SK-N-SH (cell line): ENCODE results near the gene TLE5. TPM values are rescaled to one million over a fixed set of nuclear protein-coding genes. Genes with fewer than 3 reads are reported as not detected.

Experiments used
- CTCF ChIA-PET: fragments of 300-600, 350-600 bp; formaldehyde crosslinking; extraction: SDS; loops from one replicate; lab custom pipeline; 2021; lab: Yijun Ruan, JAX
- POLR2A ChIA-PET: fragments of 350-600 bp; sonication (Branson Sonifier 250); formaldehyde crosslinking; extraction: SDS; loops from one replicate; lab custom pipeline; 2020; ENCODE audit warnings: antibody characterized with exemption, inconsistent platforms; lab: Yijun Ruan, JAX
- DNase-seq: peaks from one replicate; pipeline ENCODE4 v3.0.0; 2012
- H2AFZ ChIP-seq: fragments of 200-600 bp; sonication (generic); 2 replicates; pipeline ENCODE4 v1.8.1; 2016; ENCODE audit warnings: antibody characterized with exemption, mild to moderate bottlenecking, low read depth
- H3F3A ChIP-seq: fragments of 200-600 bp; sonication (generic); replicated peaks from 2 replicates; pipeline ENCODE3; 2016; ENCODE audit warnings: antibody characterized with exemption, mild to moderate bottlenecking; ENCODE audit not compliant: insufficient read depth
- H3K27ac ChIP-seq, 2 experiments: fragments of 200-500 bp in 1 of 2; fragments of 200-600 bp in 1 of 2; sonication (Bioruptor generic) in 1 of 2; sonication (generic), shearing (Covaris generic) in 1 of 2; 2 replicates each; pipeline versions ENCODE4 v1.5.1 to v1.6.1; 2014 to 2016; ENCODE audit warnings: low read depth in 2 of 2, inconsistent platforms in 1 of 2, low read length in 1 of 2, mild to moderate bottlenecking in 1 of 2, mixed read lengths in 1 of 2
- H3K27me3 ChIP-seq: fragments of 200-600 bp; sonication (generic), shearing (Covaris generic); 2 replicates; pipeline ENCODE4 v1.6.1; 2016; ENCODE audit warnings: mixed run types; ENCODE audit not compliant: insufficient read depth
- H3K36me3 ChIP-seq, 2 experiments: fragments of 200-500 bp in 1 of 2; fragments of 200-600 bp in 1 of 2; sonication (Bioruptor generic) in 1 of 2; sonication (generic) in 1 of 2; replicated peaks in 1 of 2; 2 replicates each; pipeline versions ENCODE3 to v1.5.1; 2014 to 2016; ENCODE audit warnings: low read length in 1 of 2, mild to moderate bottlenecking in 1 of 2; ENCODE audit not compliant: insufficient read depth in 2 of 2, control insufficient read depth in 1 of 2
- H3K4me1 ChIP-seq, 2 experiments: fragments of 200-500 bp in 1 of 2; fragments of 200-600 bp in 1 of 2; sonication (Bioruptor generic) in 1 of 2; sonication (generic), shearing (Covaris generic) in 1 of 2; 2 replicates each; pipeline versions ENCODE4 v1.5.1 to v1.6.1; 2014 to 2016; ENCODE audit warnings: low read depth in 1 of 2, low read length in 1 of 2, mixed run types in 1 of 2; ENCODE audit not compliant: insufficient read depth in 2 of 2, control insufficient read depth in 1 of 2
- H3K4me2 ChIP-seq: fragments of 200-600 bp; sonication (generic), shearing (Covaris generic); 2 replicates; pipeline ENCODE4 v1.6.1; 2017; ENCODE audit warnings: mixed run types
- H3K4me3 ChIP-seq, 2 experiments: fragments of 200-500 bp in 1 of 2; fragments of 200-600 bp in 1 of 2; sonication (Bioruptor generic) in 1 of 2; sonication (generic), shearing (Covaris generic) in 1 of 2; 2 replicates each; pipeline versions ENCODE4 v1.5.1 to v1.8.1; 2014 to 2016; ENCODE audit warnings: low read depth in 2 of 2, inconsistent platforms in 1 of 2, low read length in 1 of 2, mild to moderate bottlenecking in 1 of 2, mixed read lengths in 1 of 2, moderate library complexity in 1 of 2
- H3K79me2 ChIP-seq: fragments of 200-600 bp; sonication (generic); 2 replicates; pipeline ENCODE4 v1.8.1; 2017; ENCODE audit warnings: mild to moderate bottlenecking; ENCODE audit not compliant: insufficient read depth
- H3K9ac ChIP-seq: fragments of 200-600 bp; sonication (generic); 2 replicates; pipeline ENCODE4 v1.6.1; 2017; ENCODE audit warnings: mixed run types
- H3K9me2 ChIP-seq: fragments of 200-600 bp; sonication (generic); 2 replicates; pipeline ENCODE4 v1.6.1; 2017; ENCODE audit warnings: mixed run types
- H3K9me3 ChIP-seq: fragments of 200-600 bp; sonication (generic); 2 replicates; pipeline ENCODE4 v1.6.1; 2017; ENCODE audit warnings: mixed run types, mild to moderate bottlenecking, moderate library complexity
- H4K20me1 ChIP-seq: fragments of 200-600 bp; sonication (generic); 2 replicates; pipeline ENCODE4 v1.6.1; 2017; ENCODE audit warnings: mild to moderate bottlenecking, mixed run types; ENCODE audit not compliant: insufficient read depth
- CTCF ChIP-seq: fragments of 200-600 bp; sonication (generic); IDR thresholded peaks from 2 replicates; pipeline ENCODE4 v1.6.1; 2017; ENCODE audit warnings: antibody characterized with exemption, mild to moderate bottlenecking, moderate library complexity
- PBX3 ChIP-seq: IDR thresholded peaks from 2 replicates; pipeline ENCODE4; 2012
- RAD21 ChIP-seq: IDR thresholded peaks from 2 replicates; pipeline ENCODE4 v1.6.1; 2012; ENCODE audit warnings: mild to moderate bottlenecking, low read length
- RCOR1 ChIP-seq: fragments of 150-350 bp; IDR thresholded peaks from 2 replicates; pipeline ENCODE4 v1.6.1; 2017; ENCODE audit warnings: antibody characterized with exemption, low read length
- YY1 ChIP-seq: IDR thresholded peaks from 2 replicates; pipeline ENCODE4 v1.4.0; 2012; ENCODE audit warnings: low read depth, mild to moderate bottlenecking
- WGBS: methylation state at CpG from one replicate; pipeline ENCODE4 v1.1.6; 2017; ENCODE audit warnings: low lambda C conversion rate; 5-methylcytosine and 5-hydroxymethylcytosine counted together
- polyA plus RNA-seq, 3 experiments: library from polyadenylated mRNA; depleted of rRNA; stranded (reverse); fragments of >200 nt; gene quantifications; 2 replicates each; pipeline ENCODE4 v1.2.3, GENCODE V29; 2012
- TF ChIP-seq, protein P1 (sequence below): IDR thresholded peaks from 2 replicates; pipeline ENCODE4 v1.6.1; 2012; ENCODE audit warnings: mild to moderate bottlenecking, low read depth, low read length, moderate library complexity
- TF ChIP-seq, protein P2 (sequence below): IDR thresholded peaks from 2 replicates; pipeline ENCODE4 v1.4.0; 2012; ENCODE audit warnings: low read depth
- TF ChIP-seq, protein P3 (sequence below): fragments of 150-350 bp; IDR thresholded peaks from 2 replicates; pipeline ENCODE4 v1.6.1; 2016; ENCODE audit warnings: mild to moderate bottlenecking, low read depth, low read length

TLE5 gene
- polyA plus RNA-seq, 1 of the 3 experiments (the other 2 are of a cell fraction) = 519 TPM

GRCh38 chr19:3041327-3041726 lies 21.0 kb downstream of the TLE5 start (continued):
- TF ChIP-seq, protein P1, sequence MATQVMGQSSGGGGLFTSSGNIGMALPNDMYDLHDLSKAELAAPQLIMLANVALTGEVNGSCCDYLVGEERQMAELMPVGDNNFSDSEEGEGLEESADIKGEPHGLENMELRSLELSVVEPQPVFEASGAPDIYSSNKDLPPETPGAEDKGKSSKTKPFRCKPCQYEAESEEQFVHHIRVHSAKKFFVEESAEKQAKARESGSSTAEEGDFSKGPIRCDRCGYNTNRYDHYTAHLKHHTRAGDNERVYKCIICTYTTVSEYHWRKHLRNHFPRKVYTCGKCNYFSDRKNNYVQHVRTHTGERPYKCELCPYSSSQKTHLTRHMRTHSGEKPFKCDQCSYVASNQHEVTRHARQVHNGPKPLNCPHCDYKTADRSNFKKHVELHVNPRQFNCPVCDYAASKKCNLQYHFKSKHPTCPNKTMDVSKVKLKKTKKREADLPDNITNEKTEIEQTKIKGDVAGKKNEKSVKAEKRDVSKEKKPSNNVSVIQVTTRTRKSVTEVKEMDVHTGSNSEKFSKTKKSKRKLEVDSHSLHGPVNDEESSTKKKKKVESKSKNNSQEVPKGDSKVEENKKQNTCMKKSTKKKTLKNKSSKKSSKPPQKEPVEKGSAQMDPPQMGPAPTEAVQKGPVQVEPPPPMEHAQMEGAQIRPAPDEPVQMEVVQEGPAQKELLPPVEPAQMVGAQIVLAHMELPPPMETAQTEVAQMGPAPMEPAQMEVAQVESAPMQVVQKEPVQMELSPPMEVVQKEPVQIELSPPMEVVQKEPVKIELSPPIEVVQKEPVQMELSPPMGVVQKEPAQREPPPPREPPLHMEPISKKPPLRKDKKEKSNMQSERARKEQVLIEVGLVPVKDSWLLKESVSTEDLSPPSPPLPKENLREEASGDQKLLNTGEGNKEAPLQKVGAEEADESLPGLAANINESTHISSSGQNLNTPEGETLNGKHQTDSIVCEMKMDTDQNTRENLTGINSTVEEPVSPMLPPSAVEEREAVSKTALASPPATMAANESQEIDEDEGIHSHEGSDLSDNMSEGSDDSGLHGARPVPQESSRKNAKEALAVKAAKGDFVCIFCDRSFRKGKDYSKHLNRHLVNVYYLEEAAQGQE = no peak
- no peak for TF ChIP-seq CTCF
- no peak for TF ChIP-seq RAD21
- TF ChIP-seq, protein P2, sequence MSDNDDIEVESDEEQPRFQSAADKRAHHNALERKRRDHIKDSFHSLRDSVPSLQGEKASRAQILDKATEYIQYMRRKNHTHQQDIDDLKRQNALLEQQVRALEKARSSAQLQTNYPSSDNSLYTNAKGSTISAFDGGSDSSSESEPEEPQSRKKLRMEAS = no peak

GRCh38 chr19:3039641-3040077 lies 22.6 kb downstream of the TLE5 start:
- Histone ChIP-seq H3K4me3 (no peak overlapping the region), H4K20me1 (no peaks in the 10 kb centered on the region), H3K36me3 (no peaks in the 10 kb centered on the region), H3K4me1 (peaks cover 0 to 9% of the 10 kb centered on the region in 2 experiments; a peak in 1 of 4 replicates), H3K79me2 (no peaks in the 10 kb centered on the region), H3F3A (peaks cover 9% of the 10 kb centered on the region), H3K9me3 (no peaks in the 10 kb centered on the region), H3K27me3 (no peaks in the 10 kb centered on the region), H3K9ac (no peak overlapping the region), H3K9me2 (no peaks in the 10 kb centered on the region), H3K27ac (no peak overlapping the region), H2AFZ (no peak overlapping the region), H3K4me2 (no peak overlapping the region)
- no peak for TF ChIP-seq YY1
- no peak for TF ChIP-seq RCOR1
- no peak for TF ChIP-seq PBX3
- 0 out of 2 replicates have a peak, but pooled peaks have one; percentile 9 for TF ChIP-seq RAD21
- TF ChIP-seq, protein P3, sequence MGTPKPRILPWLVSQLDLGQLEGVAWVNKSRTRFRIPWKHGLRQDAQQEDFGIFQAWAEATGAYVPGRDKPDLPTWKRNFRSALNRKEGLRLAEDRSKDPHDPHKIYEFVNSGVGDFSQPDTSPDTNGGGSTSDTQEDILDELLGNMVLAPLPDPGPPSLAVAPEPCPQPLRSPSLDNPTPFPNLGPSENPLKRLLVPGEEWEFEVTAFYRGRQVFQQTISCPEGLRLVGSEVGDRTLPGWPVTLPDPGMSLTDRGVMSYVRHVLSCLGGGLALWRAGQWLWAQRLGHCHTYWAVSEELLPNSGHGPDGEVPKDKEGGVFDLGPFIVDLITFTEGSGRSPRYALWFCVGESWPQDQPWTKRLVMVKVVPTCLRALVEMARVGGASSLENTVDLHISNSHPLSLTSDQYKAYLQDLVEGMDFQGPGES = no peak
- 54% methylated on average over 17 of the region's 17 CpGs for WGBS
- ChIA-PET CTCF (interaction anchor here (0.7 to 1.7 kb wide), 4 partner anchors 8 to 69 kb away, joined by 3 to 6 read pairs (median 4); no protein-coding TSS in a partner anchor), POLR2A (no interaction called here)
- DNase-seq = no peak
